Esophagus squamous epithelium (tissue), 4 donors: ENCODE results near the gene TMEM202.

Experiments used
- POLR2A ChIP-seq, 4 donors: fragments of 450-650 bp; IDR thresholded peaks; one replicate each; pipeline ENCODE4 v1.6.1; 2017; ENCODE audit warnings: antibody characterized with exemption in 4 of 4, mild to moderate bottlenecking in 4 of 4, moderate library complexity in 3 of 4
- TF ChIP-seq, protein P1 (sequence below), 6 experiments: fragments of 450-650 bp in 4 of 6; fragments of 200-600 bp in 2 of 6; sonication (generic) in 2 of 6; IDR thresholded peaks; one replicate each; pipeline ENCODE4 v1.5.1; 2016 to 2019; ENCODE audit warnings: antibody characterized with exemption in 6 of 6, mild to moderate bottlenecking in 4 of 6, moderate library complexity in 4 of 6

DNA sequence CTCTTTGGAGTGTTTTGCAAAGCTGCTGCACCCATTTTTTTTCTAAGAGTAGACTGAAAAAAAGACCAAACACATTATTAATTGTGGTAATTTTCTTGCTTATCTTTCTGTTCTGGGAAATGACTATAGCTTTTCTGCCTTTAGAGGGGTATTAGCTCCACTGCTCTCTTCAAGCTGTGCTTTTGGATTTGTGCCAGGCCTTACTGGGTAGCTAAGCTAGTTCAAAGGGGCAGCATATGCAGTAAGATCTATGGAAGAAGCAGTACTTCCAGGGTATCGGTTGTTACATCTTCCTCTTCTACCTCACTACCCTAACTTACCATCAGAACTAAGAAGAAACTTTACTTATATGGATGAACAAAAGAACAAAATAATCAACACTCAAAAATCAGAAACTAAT is 47.3 kb downstream of the TMEM202 start:
- TF ChIP-seq, protein P1, sequence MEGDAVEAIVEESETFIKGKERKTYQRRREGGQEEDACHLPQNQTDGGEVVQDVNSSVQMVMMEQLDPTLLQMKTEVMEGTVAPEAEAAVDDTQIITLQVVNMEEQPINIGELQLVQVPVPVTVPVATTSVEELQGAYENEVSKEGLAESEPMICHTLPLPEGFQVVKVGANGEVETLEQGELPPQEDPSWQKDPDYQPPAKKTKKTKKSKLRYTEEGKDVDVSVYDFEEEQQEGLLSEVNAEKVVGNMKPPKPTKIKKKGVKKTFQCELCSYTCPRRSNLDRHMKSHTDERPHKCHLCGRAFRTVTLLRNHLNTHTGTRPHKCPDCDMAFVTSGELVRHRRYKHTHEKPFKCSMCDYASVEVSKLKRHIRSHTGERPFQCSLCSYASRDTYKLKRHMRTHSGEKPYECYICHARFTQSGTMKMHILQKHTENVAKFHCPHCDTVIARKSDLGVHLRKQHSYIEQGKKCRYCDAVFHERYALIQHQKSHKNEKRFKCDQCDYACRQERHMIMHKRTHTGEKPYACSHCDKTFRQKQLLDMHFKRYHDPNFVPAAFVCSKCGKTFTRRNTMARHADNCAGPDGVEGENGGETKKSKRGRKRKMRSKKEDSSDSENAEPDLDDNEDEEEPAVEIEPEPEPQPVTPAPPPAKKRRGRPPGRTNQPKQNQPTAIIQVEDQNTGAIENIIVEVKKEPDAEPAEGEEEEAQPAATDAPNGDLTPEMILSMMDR (IDR thresholded peaks at IDR 0.05) = no peak
- no peak for TF ChIP-seq POLR2A (IDR thresholded peaks at IDR 0.05)
